Thoracic aorta (tissue), 2 donors: ENCODE data around the gene ZFAND3. TPM values are rescaled to one million over a fixed set of nuclear protein-coding genes. Genes with fewer than 3 reads are reported as not detected.
"Not testable (repeated sequence)": the region's sequence is repeated elsewhere in the genome, so short reads cannot be mapped to it uniquely, and the experiment has no call there.

Experiments used
- ATAC-seq: fragments of 150-250 bp; one replicate; pipeline ENCODE4 v1.8.0; 2017; ENCODE audit warnings: low read depth; ENCODE audit not compliant: insufficient number of reproducible peaks, low FRiP score
- DNase-seq: peaks from one replicate; pipeline ENCODE4 v3.0.0-alpha.2; 2020; ENCODE audit warnings: low spot score
- H3K27ac ChIP-seq, 2 donors: fragments of 200-600 bp; sonication (generic); 1 replicate in 1 of 2; 2 replicates in 1 of 2; pipeline ENCODE4 v1.5.1; 2016; ENCODE audit warnings: mild to moderate bottlenecking in 2 of 2, moderate library complexity in 2 of 2
- H3K27me3 ChIP-seq: fragments of 200-600 bp; sonication (generic); replicated peaks from 2 replicates; pipeline ENCODE4 v1.6.0; 2016; ENCODE audit warnings: mild to moderate bottlenecking; ENCODE audit not compliant: insufficient read depth
- H3K36me3 ChIP-seq: fragments of 200-600 bp; sonication (generic); one replicate; pipeline ENCODE4 v1.5.1; 2016
- H3K4me1 ChIP-seq, 2 donors: fragments of 200-600 bp; sonication (generic); 1 replicate in 1 of 2; 2 replicates in 1 of 2; pipeline versions ENCODE4 v1.5.1 to v1.6.0; 2016; ENCODE audit warnings: low read depth in 2 of 2, mild to moderate bottlenecking in 1 of 2; ENCODE audit not compliant: control insufficient read depth in 1 of 2
- H3K4me3 ChIP-seq: fragments of 200-600 bp; sonication (generic); 2 replicates; pipeline ENCODE4 v1.5.1; 2016; ENCODE audit warnings: mild to moderate bottlenecking
- H3K9me3 ChIP-seq: fragments of 200-600 bp; sonication (generic); 2 replicates; pipeline ENCODE4 v1.5.1; 2016
- CTCF ChIP-seq: fragments of 200-600 bp; sonication (generic); IDR thresholded peaks from one replicate; pipeline ENCODE4 v1.5.1; 2019; ENCODE audit warnings: antibody characterized with exemption
- total RNA-seq, 2 donors: library from RNA; depleted of rRNA; stranded (reverse); fragments of >200 nt; gene quantifications; one replicate each; pipeline versions ENCODE4 v1.1.0 to v1.2.3, GENCODE V29; 2016

ZFAND3 gene
- total RNA-seq, 2 donors from 2014 or later: 45.4 to 56.2 TPM

GRCh38 chr6:38039502-38039901 is 220.0 kb downstream of the ZFAND3 start:
- no peak for ATAC-seq
- Histone ChIP-seq H3K4me1 (peaks cover 6 to 15% of the 10 kb centered on the region in 2 donors), H3K36me3 (no peaks in the 10 kb centered on the region), H3K27ac (no peak overlapping the region), H3K4me3 (no peak overlapping the region), H3K27me3 (no peaks in the 10 kb centered on the region), H3K9me3 (no peaks in the 10 kb centered on the region)
- no peak for TF ChIP-seq CTCF
- DNase-seq: no peak

- no peak for ATAC-seq
- no peaks in the 10 kb centered on the region for H3K27me3 ChIP-seq
- no peaks in the 10 kb centered on the region for H3K9me3 ChIP-seq
- no peak overlapping the region for H3K27ac ChIP-seq
- H3K36me3 ChIP-seq: no peaks in the 10 kb centered on the region
- H3K4me1 ChIP-seq: peaks cover 4 to 10% of the 10 kb centered on the region in 2 donors
- no peak for TF ChIP-seq CTCF
- DNase-seq: no peak
- H3K4me3 ChIP-seq: no peak overlapping the region
These were observed 220.7 kb downstream of the ZFAND3 start for GRCh38 chr6:38040254-38040653.

GRCh38 chr6:38043259-38043753 is 223.8 kb downstream of the ZFAND3 start:
- no peak overlapping the region for H3K4me3 ChIP-seq
- peaks cover 3 to 10% of the 10 kb centered on the region in 2 donors for H3K4me1 ChIP-seq
- ATAC-seq: no peak
- H3K36me3 ChIP-seq: no peaks in the 10 kb centered on the region
- TF ChIP-seq CTCF: no peak
- no peak overlapping the region for H3K27ac ChIP-seq
- DNase-seq: no peak
- no peaks in the 10 kb centered on the region for H3K9me3 ChIP-seq
- no peaks in the 10 kb centered on the region for H3K27me3 ChIP-seq

- no peak overlapping the region for H3K4me3 ChIP-seq
- ATAC-seq (no peak), DNase-seq (no peak)
These were observed 226.3 kb downstream of the ZFAND3 start for GRCh38 chr6:38045701-38046305.

GRCh38 chr6:38047562-38047961 is 228.0 kb downstream of the ZFAND3 start:
- H3K36me3 ChIP-seq: no peaks in the 10 kb centered on the region
- ATAC-seq: no peak
- no peak overlapping the region for H3K4me3 ChIP-seq
- DNase-seq: no peak
- H3K4me1 ChIP-seq: peaks cover 3 to 10% of the 10 kb centered on the region in 2 donors
- H3K9me3 ChIP-seq: no peaks in the 10 kb centered on the region
- H3K27me3 ChIP-seq: no peaks in the 10 kb centered on the region
- no peak overlapping the region for H3K27ac ChIP-seq
- TF ChIP-seq CTCF: no peak

More at GRCh38 chr6:38045701-38046305, 226.3 kb downstream of the ZFAND3 start:
- H3K27ac ChIP-seq: no peak overlapping the region
- H3K36me3 ChIP-seq: no peaks in the 10 kb centered on the region
- H3K9me3 ChIP-seq: no peaks in the 10 kb centered on the region
- no peaks in the 10 kb centered on the region for H3K27me3 ChIP-seq
- peaks cover 3 to 10% of the 10 kb centered on the region in 2 donors for H3K4me1 ChIP-seq
- no peak for TF ChIP-seq CTCF

GRCh38 chr6:38049861-38050397 is 230.4 kb downstream of the ZFAND3 start:
- not testable (repeated sequence) for H3K4me1 ChIP-seq, DNase-seq, H3K9me3 ChIP-seq, H3K27ac ChIP-seq, H3K4me3 ChIP-seq, ATAC-seq, H3K27me3 ChIP-seq, H3K36me3 ChIP-seq
